SU-DHL-6 (cell line): Measurements from ENCODE around the gene MTG2.

ENCODE experiments used
- H2AFZ ChIP-seq: fragments of 200-600 bp; sonication (generic); 2 replicates; pipeline ENCODE4 v1.6.1; 2014; ENCODE audit warnings: low read depth, mild to moderate bottlenecking, moderate library complexity, mixed read lengths, antibody characterized with exemption, low read length; ENCODE audit not compliant: severe bottlenecking
- H3F3A ChIP-seq: fragments of 200-600 bp; shearing (Covaris generic); 2 replicates; pipeline ENCODE4 v1.6.0; 2016; ENCODE audit warnings: antibody characterized with exemption, mild to moderate bottlenecking; ENCODE audit not compliant: insufficient read depth
- H3K27ac ChIP-seq: fragments of 200-600 bp; sonication (generic); 2 replicates; pipeline ENCODE4 v1.5.1; 2016; ENCODE audit warnings: low read depth, mild to moderate bottlenecking, low read length, moderate library complexity, mixed read lengths
- H3K27me3 ChIP-seq: fragments of 200-600 bp; sonication (generic), shearing (Covaris generic); 2 replicates; pipeline ENCODE4 v1.6.0; 2014; ENCODE audit warnings: mild to moderate bottlenecking, low read length
- H3K36me3 ChIP-seq: fragments of 200-600 bp; sonication (generic); 2 replicates; pipeline ENCODE4 v1.6.1; 2014; ENCODE audit warnings: mild to moderate bottlenecking, low read length, mixed read lengths
- H3K4me2 ChIP-seq: fragments of 300-600, 200-600 bp; shearing (Covaris generic), sonication (generic); 2 replicates; pipeline ENCODE4 v1.6.0; 2014; ENCODE audit warnings: low read length, low read depth, mild to moderate bottlenecking; ENCODE audit not compliant: poor library complexity, severe bottlenecking
- H3K4me3 ChIP-seq: fragments of 200-600 bp; sonication (generic); 2 replicates; pipeline ENCODE4 v1.5.1; 2014; ENCODE audit warnings: antibody characterized with exemption, low read length, mild to moderate bottlenecking, mixed read lengths; ENCODE audit not compliant: insufficient read depth, poor library complexity, severe bottlenecking
- H3K79me2 ChIP-seq: fragments of 200-600 bp; sonication (generic); 2 replicates; pipeline ENCODE4 v1.6.1; 2014; ENCODE audit warnings: mild to moderate bottlenecking, low read length, moderate library complexity; ENCODE audit not compliant: insufficient read depth
- H3K9ac ChIP-seq: fragments of 200-600 bp; sonication (generic); 2 replicates; pipeline ENCODE4 v1.7.0; 2014; ENCODE audit warnings: mild to moderate bottlenecking, low read length
- H3K9me2 ChIP-seq: fragments of 200-600 bp; sonication (generic); replicated peaks from 2 replicates; pipeline ENCODE4 v1.6.1; 2014; ENCODE audit warnings: low read length; ENCODE audit not compliant: insufficient read depth
- H3K9me3 ChIP-seq: fragments of 200-600 bp; sonication (generic); 2 replicates; pipeline ENCODE4 v1.6.1; 2014; ENCODE audit warnings: low read length, mixed read lengths; ENCODE audit not compliant: insufficient read depth
- H4K20me1 ChIP-seq: fragments of 200-600 bp; sonication (generic); 2 replicates; pipeline ENCODE4 v1.6.1; 2014; ENCODE audit warnings: low read depth, mild to moderate bottlenecking, antibody characterized with exemption, low read length, moderate library complexity, mixed read lengths
- EZH2phosphoT487 ChIP-seq: fragments of 200-600 bp; sonication (generic), shearing (Covaris generic); conservative IDR thresholded peaks from 2 replicates; pipeline ENCODE4 v1.6.1; 2018; ENCODE audit warnings: mild to moderate bottlenecking, antibody characterized with exemption, low read length, moderate library complexity, mixed read lengths
- TF ChIP-seq, protein P1 (sequence below): fragments of 200-600 bp; sonication (generic); IDR thresholded peaks from one replicate; pipeline ENCODE4 v1.5.1; 2017; ENCODE audit warnings: antibody characterized with exemption, mild to moderate bottlenecking, low read length, moderate library complexity; ENCODE audit not compliant: insufficient read depth, poor library complexity, severe bottlenecking

MTG2 gene

DNA sequence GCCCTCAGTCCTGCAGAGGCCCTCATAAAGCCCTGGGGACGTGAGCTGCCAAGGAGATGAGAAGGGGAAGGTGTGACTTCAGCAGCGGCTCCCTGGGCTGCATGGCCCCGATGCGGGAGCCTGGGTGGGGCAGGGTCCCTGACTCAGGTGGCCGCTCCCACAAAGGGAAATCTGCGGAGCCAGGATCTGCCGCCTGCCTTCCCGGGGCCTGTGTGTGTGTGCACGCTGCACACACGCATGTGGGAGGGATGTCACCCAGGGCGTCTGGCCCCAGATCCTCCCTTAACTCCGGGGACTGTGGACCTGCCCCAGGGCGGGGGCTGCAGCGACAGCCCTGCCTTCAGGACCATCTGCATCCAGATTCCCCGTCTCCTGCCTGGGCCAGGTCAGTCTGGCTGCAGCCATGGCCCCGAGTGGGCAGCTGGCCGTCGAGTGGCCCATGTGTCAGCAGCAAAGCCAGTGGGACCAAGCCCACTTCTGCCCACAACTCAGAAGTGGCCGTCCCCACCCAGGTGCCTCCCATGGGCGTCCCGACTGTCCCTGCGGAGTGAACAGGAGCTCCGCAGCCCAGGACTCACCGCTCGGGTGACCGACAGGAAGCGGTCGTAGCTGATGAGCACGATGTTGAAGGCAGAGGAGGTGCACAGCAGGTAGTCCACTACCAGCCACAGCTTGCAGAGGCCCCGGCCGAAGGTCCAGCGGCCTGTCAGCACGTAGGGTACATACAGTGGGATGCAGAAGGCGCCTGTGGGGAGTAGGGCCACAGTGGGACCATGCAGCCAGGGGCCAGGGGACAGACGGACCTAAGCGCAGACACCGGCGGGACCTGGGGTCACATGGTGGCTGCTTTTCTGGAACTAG lies 35.3 kb downstream of the MTG2 start:
- H2AFZ ChIP-seq, result no peak overlapping the region
- no peak for TF ChIP-seq EZH2phosphoT487
- TF ChIP-seq, protein P1, sequence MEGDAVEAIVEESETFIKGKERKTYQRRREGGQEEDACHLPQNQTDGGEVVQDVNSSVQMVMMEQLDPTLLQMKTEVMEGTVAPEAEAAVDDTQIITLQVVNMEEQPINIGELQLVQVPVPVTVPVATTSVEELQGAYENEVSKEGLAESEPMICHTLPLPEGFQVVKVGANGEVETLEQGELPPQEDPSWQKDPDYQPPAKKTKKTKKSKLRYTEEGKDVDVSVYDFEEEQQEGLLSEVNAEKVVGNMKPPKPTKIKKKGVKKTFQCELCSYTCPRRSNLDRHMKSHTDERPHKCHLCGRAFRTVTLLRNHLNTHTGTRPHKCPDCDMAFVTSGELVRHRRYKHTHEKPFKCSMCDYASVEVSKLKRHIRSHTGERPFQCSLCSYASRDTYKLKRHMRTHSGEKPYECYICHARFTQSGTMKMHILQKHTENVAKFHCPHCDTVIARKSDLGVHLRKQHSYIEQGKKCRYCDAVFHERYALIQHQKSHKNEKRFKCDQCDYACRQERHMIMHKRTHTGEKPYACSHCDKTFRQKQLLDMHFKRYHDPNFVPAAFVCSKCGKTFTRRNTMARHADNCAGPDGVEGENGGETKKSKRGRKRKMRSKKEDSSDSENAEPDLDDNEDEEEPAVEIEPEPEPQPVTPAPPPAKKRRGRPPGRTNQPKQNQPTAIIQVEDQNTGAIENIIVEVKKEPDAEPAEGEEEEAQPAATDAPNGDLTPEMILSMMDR, result no peak
- no peaks in the 10 kb centered on the region for H4K20me1 ChIP-seq
- no peak overlapping the region for H3K27ac ChIP-seq
- no peaks in the 10 kb centered on the region for H3K27me3 ChIP-seq
- no peaks in the 10 kb centered on the region for H3F3A ChIP-seq
- no peaks in the 10 kb centered on the region for H3K9me2 ChIP-seq
- no peak overlapping the region for H3K4me3 ChIP-seq
- no peak overlapping the region for H3K4me2 ChIP-seq
- H3K9ac ChIP-seq, result no peak overlapping the region
- H3K9me3 ChIP-seq, result no peaks in the 10 kb centered on the region
- no peaks in the 10 kb centered on the region for H3K79me2 ChIP-seq
- H3K36me3 ChIP-seq, result no peaks in the 10 kb centered on the region

DNA sequence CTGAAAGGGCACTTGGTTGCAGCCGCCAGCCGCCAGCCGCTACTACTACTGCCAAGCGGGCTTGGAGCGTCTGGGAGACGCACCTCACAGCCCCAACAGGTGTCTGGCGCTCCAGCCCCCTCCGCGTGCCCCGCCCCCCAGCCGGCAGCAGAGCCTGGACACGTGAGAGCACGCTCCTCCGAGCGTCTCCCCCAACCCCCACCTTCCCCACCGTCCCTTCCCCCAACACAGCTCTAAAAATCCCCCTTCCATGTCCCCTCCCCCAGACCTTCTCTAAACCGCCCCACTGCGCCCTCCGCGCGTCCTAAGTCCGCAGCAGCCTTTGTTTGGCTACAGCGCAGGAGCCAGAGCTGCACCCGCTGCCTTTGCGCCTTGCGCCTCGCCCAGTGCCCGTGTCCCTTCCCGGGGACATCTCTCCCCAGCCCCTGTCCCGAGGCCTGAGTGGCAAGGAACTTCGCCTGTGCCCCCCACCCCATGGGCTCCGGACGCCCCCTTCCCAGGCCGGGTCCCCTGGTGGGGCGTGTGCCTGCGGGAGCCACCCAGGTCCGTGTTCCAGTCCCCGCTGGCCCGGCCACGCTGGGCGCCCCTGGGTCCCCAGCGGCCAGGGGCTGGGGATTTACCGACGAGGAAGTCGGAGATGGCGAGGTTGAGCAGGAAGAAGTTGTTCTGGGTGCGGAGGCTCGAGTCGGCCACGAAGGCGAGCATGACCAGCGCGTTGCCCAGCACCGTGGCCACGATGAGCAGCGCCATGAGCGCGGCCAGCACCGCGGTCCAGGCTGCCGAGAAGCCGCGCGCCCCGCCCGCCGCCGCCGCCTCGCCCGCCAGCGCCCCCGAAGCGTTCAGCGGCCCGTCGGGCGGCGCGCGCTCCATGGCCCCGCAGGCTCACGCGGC lies 36.5 kb downstream of the MTG2 start:
- no peaks in the 10 kb centered on the region for H3K9me2 ChIP-seq
- H3K36me3 ChIP-seq, result no peaks in the 10 kb centered on the region
- no peak overlapping the region for H3K4me3 ChIP-seq
- H3K27me3 ChIP-seq, result no peaks in the 10 kb centered on the region
- H3F3A ChIP-seq, result no peaks in the 10 kb centered on the region
- TF ChIP-seq, protein P1, result no peak
- no peak for TF ChIP-seq EZH2phosphoT487
- no peak overlapping the region for H3K4me2 ChIP-seq
- H4K20me1 ChIP-seq, result no peaks in the 10 kb centered on the region
- no peaks in the 10 kb centered on the region for H3K9me3 ChIP-seq
- H3K27ac ChIP-seq, result no peak overlapping the region
- no peaks in the 10 kb centered on the region for H3K79me2 ChIP-seq
- no peak overlapping the region for H3K9ac ChIP-seq
- H2AFZ ChIP-seq, result no peak overlapping the region

DNA sequence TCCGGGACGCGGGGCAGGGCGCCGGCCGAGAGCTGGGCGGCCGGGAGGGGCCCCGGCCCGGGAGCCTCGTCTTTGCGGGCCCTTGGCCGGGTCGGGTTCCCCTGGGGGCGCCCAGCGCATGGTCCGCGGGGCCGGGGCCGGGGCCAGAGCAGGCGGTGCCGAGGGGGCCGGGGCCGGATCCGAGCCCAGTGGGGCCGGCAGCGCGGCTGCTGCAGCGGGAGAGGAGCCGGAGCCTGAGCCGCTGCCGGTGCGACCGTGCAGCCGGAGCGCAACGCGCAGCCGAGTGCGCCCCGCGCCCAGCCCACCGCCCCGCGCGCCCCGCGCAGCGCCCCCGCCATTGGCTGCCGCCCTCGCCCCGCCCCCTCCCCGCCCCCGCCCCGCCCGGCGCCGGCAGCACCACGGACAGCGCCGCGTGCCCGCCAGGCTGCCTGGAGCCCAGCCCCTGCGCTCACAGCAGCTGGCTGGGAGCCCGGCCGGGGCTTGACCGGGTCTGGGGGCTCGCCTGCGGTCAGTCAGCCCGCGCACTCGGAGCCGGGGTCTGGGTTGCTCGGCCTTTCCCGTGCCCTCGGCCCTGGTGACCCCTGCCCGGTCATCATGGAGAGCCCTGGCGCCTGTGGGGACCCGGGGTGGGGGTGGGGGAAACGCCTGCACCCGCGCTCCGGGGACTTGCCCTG lies 37.3 kb downstream of the MTG2 start, which contains the start of gene HRH3:
Gene HRH3, minus strand, starts transcription at position 287 of the 674 bp plus-strand sequence. CDS start 308 bp downstream, outside the sequence.
- Histone ChIP-seq H3K79me2 (no peaks in the 10 kb centered on the region), H3K4me2 (no peak within 1 kb of the TSS), H2AFZ (no peak within 1 kb of the TSS), H3K36me3 (no peaks in the 10 kb centered on the region), H3K4me3 (no peak within 1 kb of the TSS), H3K27me3 (no peaks in the 10 kb centered on the region), H3K27ac (no peak within 1 kb of the TSS), H3F3A (no peaks in the 10 kb centered on the region), H3K9ac (no peak within 1 kb of the TSS), H3K9me2 (no peaks in the 10 kb centered on the region), H4K20me1 (no peaks in the 10 kb centered on the region), H3K9me3 (no peaks in the 10 kb centered on the region)
- TF ChIP-seq, protein P1, result no peak
- TF ChIP-seq EZH2phosphoT487, result no peak
